ENCODE data around the gene CAMTA1.
A peak's percentile ranks its signal among the peaks of the same experiment; 100 is the strongest.

CAMTA1 gene

GRCh38 chr1:7388488-7389185 is 603.4 kb downstream of the CAMTA1 start:
- TF ChIP-seq CTCF (conservative IDR thresholded peaks at IDR 0.05; ENCODE audit: low read depth, low read length) = no peak
- DNase-seq (ENCODE audit: low read depth) = no peak
- no peak overlapping the region for H3K4me3 ChIP-seq (ENCODE audit: low read depth, low read length)

- no peak for TF ChIP-seq CTCF (conservative IDR thresholded peaks at IDR 0.05; ENCODE audit: low read depth, low read length)
- no peak overlapping the region for H3K4me3 ChIP-seq (ENCODE audit: low read depth, low read length)
- DNase-seq (ENCODE audit: low read depth) = peak; percentile 17
Measured at GRCh38 chr1:7389201-7389905, 604.1 kb downstream of the CAMTA1 start.

- H3K4me3 ChIP-seq (ENCODE audit: low read depth, low read length) = no peak overlapping the region
- no peak for DNase-seq (ENCODE audit: low read depth)
- no peak for TF ChIP-seq CTCF (conservative IDR thresholded peaks at IDR 0.05; ENCODE audit: low read depth, low read length)
Measured at GRCh38 chr1:7389906-7390603, 604.8 kb downstream of the CAMTA1 start.

- TF ChIP-seq CTCF (conservative IDR thresholded peaks at IDR 0.05; ENCODE audit: low read depth, low read length) = no peak
- DNase-seq (ENCODE audit: low read depth) = no peak
- no peak overlapping the region for H3K4me3 ChIP-seq (ENCODE audit: low read depth, low read length)
Measured at GRCh38 chr1:7390604-7391000, 605.3 kb downstream of the CAMTA1 start.

GRCh38 chr1:7393136-7393535 is 607.9 kb downstream of the CAMTA1 start:
- peak; percentile 61 for DNase-seq (ENCODE audit: low read depth)
- no peak overlapping the region for H3K4me3 ChIP-seq (ENCODE audit: low read depth, low read length)
- no peak for TF ChIP-seq CTCF (conservative IDR thresholded peaks at IDR 0.05; ENCODE audit: low read depth, low read length)

- TF ChIP-seq CTCF (conservative IDR thresholded peaks at IDR 0.05; ENCODE audit: low read depth, low read length) = no peak
- H3K4me3 ChIP-seq (ENCODE audit: low read depth, low read length) = no peak overlapping the region
- DNase-seq (ENCODE audit: low read depth) = no peak
Measured at GRCh38 chr1:7395251-7395650, 610.0 kb downstream of the CAMTA1 start.

Data from choroid plexus epithelial cell (primary cell).